H9 (cell line): ENCODE measurements around the gene S100A7. TPM values are rescaled to one million over a fixed set of nuclear protein-coding genes. Genes with fewer than 3 reads are reported as not detected.

Experiments
- DNase-seq: peaks from one replicate; pipeline ENCODE4 v3.0.0-alpha.2; 2017
- H2AFZ ChIP-seq: one replicate; pipeline ENCODE4 v1.6.1; 2013; ENCODE audit warnings: mild to moderate bottlenecking, low read length, control low read depth, moderate library complexity
- H2AK5ac ChIP-seq: 2 replicates; pipeline ENCODE4 v1.6.1; 2013; ENCODE audit warnings: low read length, control low read depth, mixed read lengths; ENCODE audit not compliant: insufficient read length
- H2BK120ac ChIP-seq: one replicate; pipeline ENCODE4 v1.6.1; 2013; ENCODE audit warnings: low read depth, mild to moderate bottlenecking, low read length, control low read depth, inconsistent platforms; ENCODE audit not compliant: poor library complexity, severe bottlenecking
- H2BK12ac ChIP-seq: 2 replicates; pipeline ENCODE4 v1.6.1; 2013; ENCODE audit warnings: low read length, control low read depth, mixed read lengths, low read depth; ENCODE audit not compliant: insufficient read length
- H2BK15ac ChIP-seq: 2 replicates; pipeline ENCODE4 v1.6.1; 2013; ENCODE audit warnings: low read depth, low read length, control low read depth
- H2BK20ac ChIP-seq: one replicate; pipeline ENCODE4 v1.6.1; 2013; ENCODE audit warnings: low read depth, mild to moderate bottlenecking, low read length, control low read depth, inconsistent platforms; ENCODE audit not compliant: poor library complexity, severe bottlenecking
- H2BK5ac ChIP-seq: 2 replicates; pipeline ENCODE4 v1.6.1; 2013; ENCODE audit warnings: low read length, control low read depth, mixed read lengths; ENCODE audit not compliant: insufficient read length
- H3K14ac ChIP-seq: 2 replicates; pipeline ENCODE4 v1.6.1; 2013; ENCODE audit warnings: low read length, control low read depth; ENCODE audit not compliant: insufficient read depth
- H3K18ac ChIP-seq: 2 replicates; pipeline ENCODE4 v1.6.1; 2013; ENCODE audit warnings: low read depth, mild to moderate bottlenecking, mixed read lengths, low read length, control low read depth; ENCODE audit not compliant: insufficient read length
- H3K23ac ChIP-seq: 2 replicates; pipeline ENCODE4 v1.6.1; 2013; ENCODE audit warnings: low read length, control low read depth, mixed read lengths, low read depth; ENCODE audit not compliant: insufficient read length
- H3K23me2 ChIP-seq: 2 replicates; pipeline ENCODE4 v1.6.1; 2013; ENCODE audit warnings: low read depth, mild to moderate bottlenecking, mixed read lengths, low read length, control low read depth; ENCODE audit not compliant: insufficient read length, poor library complexity, severe bottlenecking
- H3K27ac ChIP-seq: 2 replicates; pipeline ENCODE4 v1.5.1; 2013; ENCODE audit warnings: low read length, control low read depth, mixed read lengths, low read depth; ENCODE audit not compliant: insufficient read length
- H3K27me3 ChIP-seq: 2 replicates; pipeline ENCODE4 v1.6.1; 2013; ENCODE audit warnings: low read length, control low read depth, inconsistent platforms; ENCODE audit not compliant: insufficient read depth
- H3K4ac ChIP-seq: 2 replicates; pipeline ENCODE4 v1.6.1; 2013; ENCODE audit warnings: low read depth, mild to moderate bottlenecking, control low read depth, inconsistent platforms, low read length, moderate library complexity
- H3K4me1 ChIP-seq: 2 replicates; pipeline ENCODE4 v1.6.1; 2013; ENCODE audit warnings: low read length, control low read depth, inconsistent platforms; ENCODE audit not compliant: insufficient read depth
- H3K4me2 ChIP-seq: 2 replicates; pipeline ENCODE4 v1.6.1; 2013; ENCODE audit warnings: low read length, control low read depth, mixed read lengths; ENCODE audit not compliant: insufficient read length, insufficient read depth
- H3K56ac ChIP-seq: 2 replicates; pipeline ENCODE4 v1.6.1; 2013; ENCODE audit warnings: low read depth, mild to moderate bottlenecking, mixed read lengths, low read length, control low read depth; ENCODE audit not compliant: insufficient read length
- H3K79me1 ChIP-seq: 2 replicates; pipeline ENCODE4 v1.6.1; 2013; ENCODE audit warnings: low read depth, mild to moderate bottlenecking, moderate library complexity, low read length, control low read depth, inconsistent platforms; ENCODE audit not compliant: insufficient read depth, poor library complexity, severe bottlenecking
- H3K79me2 ChIP-seq: 2 replicates; pipeline ENCODE4 v1.6.1; 2013; ENCODE audit warnings: low read length, control low read depth, inconsistent platforms; ENCODE audit not compliant: insufficient read depth
- H3K9ac ChIP-seq: 2 replicates; pipeline ENCODE4 v1.6.1; 2013; ENCODE audit warnings: low read length, control low read depth, mixed read lengths; ENCODE audit not compliant: insufficient read length; ENCODE audit errors: extremely low read depth
- H3K9me3 ChIP-seq: one replicate; pipeline ENCODE4 v1.6.1; 2013; ENCODE audit warnings: low read depth, low read length, inconsistent platforms; ENCODE audit not compliant: control insufficient read depth
- H3T11ph ChIP-seq: one replicate; pipeline ENCODE4 v1.6.1; 2013; ENCODE audit warnings: mild to moderate bottlenecking, low read length, control low read depth, inconsistent platforms
- H4K20me1 ChIP-seq: one replicate; pipeline ENCODE4 v1.6.1; 2013; ENCODE audit not compliant: control insufficient read depth, insufficient read length, insufficient read depth
- H4K5ac ChIP-seq: 2 replicates; pipeline ENCODE4 v1.6.1; 2013; ENCODE audit warnings: low read depth, mild to moderate bottlenecking, mixed read lengths, low read length, control low read depth; ENCODE audit not compliant: insufficient read length
- H4K8ac ChIP-seq: replicated peaks from 2 replicates; pipeline ENCODE4 v1.6.1; 2013; ENCODE audit warnings: low read length, control low read depth, mixed read lengths, low read depth; ENCODE audit not compliant: insufficient read length
- H4K91ac ChIP-seq: 2 replicates; pipeline ENCODE4 v1.6.1; 2013; ENCODE audit warnings: low read depth, mild to moderate bottlenecking, moderate library complexity, mixed read lengths, low read length, control low read depth; ENCODE audit not compliant: insufficient read length
- H3K27ac Mint-ChIP-seq, 3 experiments: 2 replicates in 2 of 3; 3 replicates in 1 of 3; pipeline ENCODE4 v1.8.0; 2020 to 2021; ENCODE audit warnings: mixed read lengths in 3 of 3, mild to moderate bottlenecking in 1 of 3, moderate library complexity in 1 of 3
- H3K27me3 Mint-ChIP-seq: 2 replicates; pipeline ENCODE4 v1.8.0; 2021; ENCODE audit warnings: low read depth, mild to moderate bottlenecking, moderate library complexity, mixed read lengths
- H3K36me3 Mint-ChIP-seq, 3 experiments: 2 replicates in 2 of 3; 3 replicates in 1 of 3; pipeline ENCODE4 v1.8.0; 2020 to 2021; ENCODE audit warnings: low read depth in 3 of 3, mixed read lengths in 3 of 3; ENCODE audit not compliant: insufficient read depth in 1 of 3
- H3K4me1 Mint-ChIP-seq, 2 experiments: 2 replicates each; pipeline ENCODE4 v1.8.0; 2020; ENCODE audit warnings: mixed read lengths in 2 of 2
- H3K4me3 Mint-ChIP-seq, 2 experiments: 2 replicates in 1 of 2; 3 replicates in 1 of 2; pipeline ENCODE4 v1.8.0; 2020 to 2021; ENCODE audit warnings: mild to moderate bottlenecking in 2 of 2, mixed read lengths in 2 of 2, moderate library complexity in 1 of 2
- H3K9me3 Mint-ChIP-seq, 2 experiments: 2 replicates in 1 of 2; 3 replicates in 1 of 2; pipeline ENCODE4 v1.8.0; 2020; ENCODE audit warnings: mild to moderate bottlenecking in 2 of 2, mixed read lengths in 2 of 2, moderate library complexity in 1 of 2
- CTCF ChIP-seq: fragments of 200-600 bp; sonication (generic); conservative IDR thresholded peaks from 3 replicates; pipeline ENCODE4 v1.8.0; 2021; ENCODE audit warnings: antibody characterized with exemption, mild to moderate bottlenecking
- WGBS: extraction: QIAGEN DNeasy Blood & Tissue Kit; methylation state at CpG from one replicate; pipeline ENCODE4 v1.1.7; 2013; ENCODE audit warnings: missing lambda C conversion rate, low lambda C conversion rate, mixed read lengths; ENCODE audit not compliant: insufficient read length; ENCODE audit errors: extremely low coverage; 5-methylcytosine and 5-hydroxymethylcytosine counted together
- total RNA-seq: library from RNA; stranded (reverse); gene quantifications from 2 replicates; pipeline ENCODE4 v1.2.1, GENCODE V29; 2021

S100A7 gene
- total RNA-seq, 1 experiment from 2014 or later: not detected

GRCh38 chr1:153444078-153444477, 16.4 kb downstream of the S100A7 start:
- TF ChIP-seq CTCF: no peak
- H3K27me3 Mint-ChIP-seq: peaks cover 28% of the 10 kb centered on the region
- no peak for DNase-seq

More at GRCh38 chr1:153444078-153444477, 16.4 kb downstream of the S100A7 start:
- Histone ChIP-seq H2AK5ac (no peak overlapping the region), H4K91ac (no peak overlapping the region), H3K14ac (no peak overlapping the region), H3K27ac (no peak overlapping the region), H3K9ac (no peak overlapping the region), H4K5ac (no peak overlapping the region), H4K8ac (no peak overlapping the region), H3K79me2 (no peaks in the 10 kb centered on the region), H2BK120ac (no peak overlapping the region), H3K4me2 (no peak overlapping the region), H3K18ac (no peak overlapping the region), H2BK15ac (no peak overlapping the region), H3K23ac (no peak overlapping the region), H2BK12ac (no peak overlapping the region), H3K9me3 (no peaks in the 10 kb centered on the region), H3K23me2 (no peaks in the 10 kb centered on the region), H3K4me1 (no peaks in the 10 kb centered on the region), H3K27me3 (no peaks in the 10 kb centered on the region), H2BK5ac (no peak overlapping the region), H2BK20ac (no peak overlapping the region), H3K56ac (no peak overlapping the region), H2AFZ (no peak overlapping the region), H3K4ac (no peak overlapping the region), H4K20me1 (no peaks in the 10 kb centered on the region), H3K79me1 (no peaks in the 10 kb centered on the region), H3T11ph (no peak overlapping the region)
- H3K9me3 Mint-ChIP-seq: no peaks in the 10 kb centered on the region; a peak in 1 of 5 replicates
- H3K36me3 Mint-ChIP-seq: no peaks in the 10 kb centered on the region
- H3K4me1 Mint-ChIP-seq: no peaks in the 10 kb centered on the region
- peak overlapping the region in 1 of 3 experiments; percentile 65; a peak in 1 of 7 replicates for H3K27ac Mint-ChIP-seq
- WGBS: no CpG with 5 or more reads among the region's 5 CpGs
- no peak overlapping the region for H3K4me3 Mint-ChIP-seq
